ENCODE measurements around the gene VAPA. TPM values are rescaled to one million over a fixed set of nuclear protein-coding genes. Genes with fewer than 3 reads are reported as not detected.

Gene VAPA
- polyA plus RNA-seq, 1 experiment = 170 TPM

DNA sequence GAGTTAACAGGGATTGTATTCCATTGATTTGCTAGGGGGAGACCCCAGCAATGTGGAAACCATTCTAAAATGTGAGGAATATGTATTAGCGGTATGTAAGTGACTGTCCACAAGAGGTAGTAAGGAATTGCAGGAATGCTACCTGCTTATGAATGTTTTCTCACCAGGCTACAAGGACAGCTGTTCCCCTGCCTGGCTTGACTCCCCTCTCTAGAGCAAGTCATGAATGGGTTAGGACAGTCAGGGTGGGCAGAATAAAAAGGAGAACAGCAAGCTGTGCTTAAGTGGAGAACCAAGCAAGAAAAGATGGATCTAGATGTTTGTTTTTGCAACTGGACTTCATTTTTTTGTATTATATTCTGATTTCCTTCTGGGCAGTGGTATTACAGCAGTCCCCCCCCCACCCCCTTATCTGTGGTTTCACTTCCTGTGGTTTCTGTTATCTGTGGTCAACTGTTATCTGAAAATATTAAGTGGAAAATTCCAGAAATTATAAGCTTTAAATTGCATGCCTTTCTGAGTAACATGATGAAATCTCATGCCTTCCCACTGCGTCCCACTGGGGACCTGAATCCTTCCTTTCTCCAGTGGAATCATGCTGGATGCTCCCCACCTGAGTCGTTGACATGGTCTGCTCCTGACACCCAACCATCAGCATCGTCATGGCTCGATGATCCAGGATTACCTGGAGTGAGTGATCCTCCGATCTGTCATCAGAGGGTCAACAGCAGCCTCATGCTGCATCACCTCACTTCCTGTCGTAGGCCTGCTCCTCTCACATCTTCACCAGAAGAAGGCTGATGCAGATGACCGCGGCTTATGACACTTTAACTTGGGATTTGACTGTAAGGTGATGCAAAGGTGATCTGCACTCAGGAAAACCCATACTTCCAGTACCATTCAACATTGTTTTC is 52.2 kb downstream of the VAPA start:
- ChIA-PET POLR2A (no interaction called here), CTCF (interaction anchor here (0.5 to 0.8 kb wide), 2 partner anchors 32 to 553 kb away, joined by 3 read pairs; no protein-coding TSS in a partner anchor)
- no peak overlapping the region for H3K4me3 ChIP-seq (ENCODE audit: low read depth, low read length)

GRCh38 chr18:9968081-9968848 is 54.4 kb downstream of the VAPA start:
- no peak overlapping the region for H3K4me3 ChIP-seq (ENCODE audit: low read depth, low read length)
- POLR2A ChIA-PET = no interaction called here
- no peak for TF ChIP-seq CTCF (IDR thresholded peaks at IDR 0.05; ENCODE audit: insufficient read depth, low read depth, low read length)
- no peaks in the 10 kb centered on the region for H3K36me3 ChIP-seq (ENCODE audit: control insufficient read depth, insufficient read depth, low read length)
- peaks cover 2% of the 10 kb centered on the region; the same call in 1 of the 2 replicates for H3K27me3 ChIP-seq (ENCODE audit: control insufficient read depth, insufficient read depth, low read length)
- CTCF ChIA-PET = interaction anchor here (0.7 to 1.3 kb wide), 2 partner anchors 17 to 551 kb away, joined by 3 to 6 read pairs; no protein-coding TSS in a partner anchor
- no peak for DNase-seq (ENCODE audit: low read depth)

More for the DNA sequence above, 52.2 kb downstream of the VAPA start:
- Histone ChIP-seq H3K27me3 (ENCODE audit: control insufficient read depth, insufficient read depth, low read length) (peaks cover 2% of the 10 kb centered on the region; the same call in 1 of the 2 replicates), H3K36me3 (ENCODE audit: control insufficient read depth, insufficient read depth, low read length) (no peaks in the 10 kb centered on the region)
- no peak for DNase-seq (ENCODE audit: low read depth)
- TF ChIP-seq CTCF (IDR thresholded peaks at IDR 0.05; ENCODE audit: insufficient read depth, low read depth, low read length) = no peak

DNA sequence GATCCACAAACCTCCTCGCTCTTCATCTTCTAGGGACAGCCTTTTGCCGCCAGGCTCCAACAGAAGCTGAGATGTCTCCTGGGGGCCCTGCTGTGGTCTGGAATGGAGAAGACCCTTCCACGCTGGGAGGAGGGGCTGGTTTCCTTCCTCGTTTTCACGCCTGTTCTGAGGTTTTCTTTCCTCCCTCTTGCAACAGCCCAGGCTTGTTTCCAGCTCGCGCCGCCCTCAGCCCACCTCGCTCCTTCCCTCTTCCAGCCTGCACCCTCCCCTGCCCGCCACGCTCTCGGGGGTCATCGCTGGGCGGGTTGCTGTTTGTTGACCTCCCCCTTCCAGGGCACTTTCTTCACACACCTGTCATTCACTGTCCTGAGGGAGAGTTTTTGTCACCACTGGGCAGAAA is 55.4 kb downstream of the VAPA start:
- no peak overlapping the region for H3K4me3 ChIP-seq (ENCODE audit: low read depth, low read length)
- CTCF ChIA-PET = interaction anchor here (1.3 kb wide), 1 partner anchor 550 kb away, joined by 6 read pairs; no protein-coding TSS in a partner anchor

DNA sequence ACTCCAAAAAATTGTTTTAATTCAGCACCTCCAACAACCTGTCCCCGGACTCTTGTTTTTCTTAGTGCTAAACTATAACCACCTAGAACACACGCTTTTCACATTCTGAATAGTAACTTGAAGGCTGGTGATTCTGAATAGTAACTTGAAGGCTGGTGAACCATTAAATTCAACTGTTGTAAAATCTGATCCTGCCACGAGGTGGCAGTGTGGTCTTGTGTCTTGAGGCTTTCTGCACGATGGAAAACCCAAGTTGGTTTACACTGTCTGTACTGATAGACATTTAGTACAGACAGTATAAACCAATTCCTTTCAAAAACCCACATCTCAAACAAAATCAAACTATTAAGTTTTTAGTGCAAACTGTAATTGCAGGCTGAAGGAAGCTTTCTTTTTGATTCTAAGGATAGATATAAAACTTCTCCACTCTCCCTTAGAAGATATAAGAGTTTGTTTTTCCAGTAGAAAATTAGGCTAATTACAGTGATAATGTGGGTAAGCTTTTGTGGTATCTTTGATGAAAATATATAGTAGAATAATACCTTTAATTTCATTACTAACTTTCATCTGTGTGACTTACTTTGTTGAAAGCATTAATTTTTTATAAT is 57.6 kb downstream of the VAPA start:
- ChIA-PET CTCF (interaction anchor here (0.6 to 6.2 kb wide), 14 partner anchors 9 to 551 kb away, joined by 3 to 93 read pairs (median 4); no protein-coding TSS in a partner anchor), POLR2A (no interaction called here)
- TF ChIP-seq CTCF (IDR thresholded peaks at IDR 0.05; ENCODE audit: insufficient read depth, low read depth, low read length) = peak; percentile 62
- Histone ChIP-seq H3K27me3 (ENCODE audit: control insufficient read depth, insufficient read depth, low read length) (peaks cover 2% of the 10 kb centered on the region; the same call in 1 of the 2 replicates), H3K4me3 (ENCODE audit: low read depth, low read length) (no peak overlapping the region), H3K36me3 (ENCODE audit: control insufficient read depth, insufficient read depth, low read length) (no peaks in the 10 kb centered on the region)
- DNase-seq (ENCODE audit: low read depth) = no peak

More for the DNA sequence above, 55.4 kb downstream of the VAPA start:
- POLR2A ChIA-PET = no interaction called here
- Histone ChIP-seq H3K27me3 (ENCODE audit: control insufficient read depth, insufficient read depth, low read length) (peaks cover 2% of the 10 kb centered on the region; the same call in 1 of the 2 replicates), H3K36me3 (ENCODE audit: control insufficient read depth, insufficient read depth, low read length) (no peaks in the 10 kb centered on the region)
- no peak for TF ChIP-seq CTCF (IDR thresholded peaks at IDR 0.05; ENCODE audit: insufficient read depth, low read depth, low read length)
- DNase-seq (ENCODE audit: low read depth) = no peak
